Right cardiac atrium (tissue), 5 donors: ENCODE results near the gene RFPL4A. TPM values are rescaled to one million over a fixed set of nuclear protein-coding genes. Genes with fewer than 3 reads are reported as not detected.
"Not testable (repeated sequence)": the region's sequence is repeated elsewhere in the genome, so short reads cannot be mapped to it uniquely, and the experiment has no call there.

Source experiments
- ATAC-seq, 2 donors: fragments of 200-7000 bp; cut with Tn5 transposase; one replicate each; pipeline versions ENCODE4 v1.8.0 to v1.9.1; 2020; ENCODE audit warnings: moderate library complexity in 2 of 2, mild to moderate bottlenecking in 1 of 2
- DNase-seq, 3 donors: peaks; one replicate each; pipeline ENCODE4 v3.0.0-alpha.2; 2020
- H3K27ac ChIP-seq: one replicate; pipeline ENCODE4 v1.5.1; 2013; ENCODE audit warnings: mild to moderate bottlenecking, low read length, control low read depth, moderate library complexity
- H3K27me3 ChIP-seq: one replicate; pipeline ENCODE4 v1.6.1; 2013; ENCODE audit not compliant: control insufficient read depth, insufficient read depth
- H3K4me1 ChIP-seq: one replicate; pipeline ENCODE4 v1.6.1; 2013; ENCODE audit warnings: low read length; ENCODE audit not compliant: control insufficient read depth, insufficient read depth
- H3K4me3 ChIP-seq: one replicate; pipeline ENCODE4 v1.5.1; 2013; ENCODE audit warnings: low read length, control low read depth
- H3K9me3 ChIP-seq: one replicate; pipeline ENCODE4 v1.6.1; 2013; ENCODE audit warnings: low read length; ENCODE audit not compliant: control insufficient read depth
- WGBS: extraction: QIAGEN DNeasy Blood & Tissue Kit; methylation state at CpG from one replicate; pipeline ENCODE4 v1.1.7; 2013; 5-methylcytosine and 5-hydroxymethylcytosine counted together
- intact Hi-C, 4 donors: fragments of 100-400 bp; cut with DNase I; formaldehyde crosslinking; loops; one replicate each; pipeline versions ENCODE4 v1.11.0 to v1.14.0; 2022 to 2023
- long read RNA-seq, 4 donors: library from polyadenylated mRNA; unstranded; transcript quantifications; one replicate each; pipeline ENCODE4 v2.0.0, GENCODE V29; 2020 to 2021
- polyA plus RNA-seq: library from polyadenylated mRNA; stranded (reverse); fragments of 200-250 nt; gene quantifications from one replicate; pipeline ENCODE4 v1.2.3, GENCODE V29; 2013
- total RNA-seq, 4 donors: library from RNA; stranded (reverse); fragmentation: NEBNext Ultra II Directional; extraction: Animal tissue kit (Norgen Biotek cat#: 25700); gene quantifications; one replicate each; pipeline ENCODE4 v1.2.1, GENCODE V29; 2021
- donor health status: healthy with polysubstance abuse.
- donor health status: DM: no; HTN: yes; CAD: no.
- donor health status: DM: no; HTN: no; CAD: no.
- donor health status: DM: no; HTN: yes; CAD: no; lungs with severe emphysema.
- donor health status: DM: yes; HTN: yes; CAD: no.

RFPL4A gene
- total RNA-seq (not detected), polyA plus RNA-seq (not detected)
- long read RNA-seq, donor 1: 0 reads
- long read RNA-seq, donor 2: 0 reads
- long read RNA-seq, donor 3: 0 reads
- long read RNA-seq, donor 4: 0 reads

GRCh38 chr19:55758797-55759196 lies at the start of gene RFPL4A:
Gene RFPL4A, plus strand, starts transcription at chr19:55759097. Its CDS starts 2,704 bp downstream, at chr19:55761801.
- H3K9me3 ChIP-seq, H3K4me3 ChIP-seq, intact Hi-C loops, H3K27ac ChIP-seq, H3K27me3 ChIP-seq, ATAC-seq, H3K4me1 ChIP-seq, DNase-seq: not testable (repeated sequence)
- WGBS: 86% methylated on average over 2 of the region's 3 CpGs

- H3K9me3 ChIP-seq: no peaks in the 10 kb centered on the region
Observed at GRCh38 chr19:55711719-55712118, 47.2 kb upstream of the RFPL4A start.

GRCh38 chr19:55712804-55713631 lies 45.9 kb upstream of the RFPL4A start:
- no peaks in the 10 kb centered on the region for H3K9me3 ChIP-seq
- no peaks in the 10 kb centered on the region for H3K27me3 ChIP-seq
- no peak overlapping the region for H3K27ac ChIP-seq
- H3K4me1 ChIP-seq: no peaks in the 10 kb centered on the region
- DNase-seq: no peak
- no peak overlapping the region for H3K4me3 ChIP-seq
- intact Hi-C loops: no loop called here
- WGBS: 72% methylated on average over 2 of the region's 3 CpGs
- ATAC-seq: no peak

More at GRCh38 chr19:55711719-55712118, 47.2 kb upstream of the RFPL4A start:
- DNase-seq: no peak
- H3K27me3 ChIP-seq: no peaks in the 10 kb centered on the region
- no peak for ATAC-seq
- intact Hi-C loops: no loop called here
- no peak overlapping the region for H3K4me3 ChIP-seq
- 71% methylated on average over 18 of the region's 18 CpGs for WGBS
- H3K4me1 ChIP-seq: no peaks in the 10 kb centered on the region
- H3K27ac ChIP-seq: no peak overlapping the region

- 83% methylated on average over 15 of the region's 15 CpGs for WGBS
- no peaks in the 10 kb centered on the region for H3K27me3 ChIP-seq
- no peak for ATAC-seq
Observed at GRCh38 chr19:55716531-55716930, 42.4 kb upstream of the RFPL4A start.

GRCh38 chr19:55717251-55717650 lies 41.6 kb upstream of the RFPL4A start:
- intact Hi-C loops: no loop called here
- H3K27ac ChIP-seq: no peak overlapping the region
- WGBS: 71% methylated on average over 11 of the region's 11 CpGs
- H3K4me3 ChIP-seq: no peak overlapping the region
- H3K9me3 ChIP-seq: no peaks in the 10 kb centered on the region
- no peaks in the 10 kb centered on the region for H3K27me3 ChIP-seq
- DNase-seq (no peak), ATAC-seq (no peak)
- H3K4me1 ChIP-seq: no peaks in the 10 kb centered on the region

More at GRCh38 chr19:55716531-55716930, 42.4 kb upstream of the RFPL4A start:
- no peaks in the 10 kb centered on the region for H3K9me3 ChIP-seq
- no peak overlapping the region for H3K27ac ChIP-seq
- intact Hi-C loops: no loop called here
- no peak for DNase-seq
- no peak overlapping the region for H3K4me3 ChIP-seq
- no peaks in the 10 kb centered on the region for H3K4me1 ChIP-seq

GRCh38 chr19:55717879-55718711 lies 40.8 kb upstream of the RFPL4A start:
- H3K27me3 ChIP-seq, H3K4me1 ChIP-seq, ATAC-seq, H3K9me3 ChIP-seq, H3K27ac ChIP-seq, intact Hi-C loops, H3K4me3 ChIP-seq, DNase-seq: not testable (repeated sequence)
- 22% methylated on average over 13 of the region's 13 CpGs for WGBS

GRCh38 chr19:55720214-55720746 lies 38.6 kb upstream of the RFPL4A start:
- no peak for ATAC-seq
- intact Hi-C loops: no loop called here
- no peak overlapping the region for H3K4me3 ChIP-seq
- H3K27ac ChIP-seq: no peak overlapping the region
- 42% methylated on average over 5 of the region's 5 CpGs for WGBS
- H3K4me1 ChIP-seq: no peaks in the 10 kb centered on the region
- no peaks in the 10 kb centered on the region for H3K27me3 ChIP-seq
- no peak for DNase-seq
- no peaks in the 10 kb centered on the region for H3K9me3 ChIP-seq

- Histone ChIP-seq H3K9me3 (no peaks in the 10 kb centered on the region), H3K4me3 (no peak overlapping the region), H3K27ac (no peak overlapping the region), H3K4me1 (no peaks in the 10 kb centered on the region), H3K27me3 (no peaks in the 10 kb centered on the region)
- ATAC-seq: no peak
- no peak for DNase-seq
- 90% methylated on average over 3 of the region's 3 CpGs for WGBS
- intact Hi-C loops: no loop called here
Observed at GRCh38 chr19:55720801-55721200, 38.1 kb upstream of the RFPL4A start.

GRCh38 chr19:55723491-55723890 lies 35.4 kb upstream of the RFPL4A start:
- intact Hi-C loops: no loop called here
- Histone ChIP-seq H3K27ac (no peak overlapping the region), H3K4me1 (no peaks in the 10 kb centered on the region), H3K9me3 (no peaks in the 10 kb centered on the region), H3K4me3 (no peak overlapping the region), H3K27me3 (no peaks in the 10 kb centered on the region)
- DNase-seq (no peak), ATAC-seq (no peak)
- WGBS: 88% methylated on average over 8 of the region's 8 CpGs

- H3K9me3 ChIP-seq, H3K27ac ChIP-seq, H3K4me1 ChIP-seq, intact Hi-C loops, ATAC-seq, DNase-seq, H3K4me3 ChIP-seq, H3K27me3 ChIP-seq: not testable (repeated sequence)
- 75% methylated on average over 2 of the region's 2 CpGs for WGBS
Observed at GRCh38 chr19:55730378-55730777, 28.5 kb upstream of the RFPL4A start.

- 84% methylated on average over 3 of the region's 3 CpGs for WGBS
- H3K4me1 ChIP-seq: no peaks in the 10 kb centered on the region
- H3K27ac ChIP-seq: no peak within 1 kb of the TSS
- intact Hi-C loops: no loop called here
- no peaks in the 10 kb centered on the region for H3K9me3 ChIP-seq
- no peak within 1 kb of the TSS for H3K4me3 ChIP-seq
- ATAC-seq (no peak), DNase-seq (no peak)
- no peaks in the 10 kb centered on the region for H3K27me3 ChIP-seq
Observed at GRCh38 chr19:55738302-55738701, 20.6 kb upstream of the RFPL4A start, which contains the start of gene NLRP9. Gene NLRP9, minus strand, starts transcription at chr19:55738402. Its CDS starts 28 bp downstream, at chr19:55738374.
